GM19438 (cell line): ENCODE results near the gene PRM1.

Source experiments
- ATAC-seq: cut with Tn5 transposase; IDR thresholded peaks from one replicate; pipeline ENCODE4 v1.9.1; 2021; ENCODE audit warnings: low read depth; ENCODE audit not compliant: unreplicated experiment

The PRM1 gene

DNA sequence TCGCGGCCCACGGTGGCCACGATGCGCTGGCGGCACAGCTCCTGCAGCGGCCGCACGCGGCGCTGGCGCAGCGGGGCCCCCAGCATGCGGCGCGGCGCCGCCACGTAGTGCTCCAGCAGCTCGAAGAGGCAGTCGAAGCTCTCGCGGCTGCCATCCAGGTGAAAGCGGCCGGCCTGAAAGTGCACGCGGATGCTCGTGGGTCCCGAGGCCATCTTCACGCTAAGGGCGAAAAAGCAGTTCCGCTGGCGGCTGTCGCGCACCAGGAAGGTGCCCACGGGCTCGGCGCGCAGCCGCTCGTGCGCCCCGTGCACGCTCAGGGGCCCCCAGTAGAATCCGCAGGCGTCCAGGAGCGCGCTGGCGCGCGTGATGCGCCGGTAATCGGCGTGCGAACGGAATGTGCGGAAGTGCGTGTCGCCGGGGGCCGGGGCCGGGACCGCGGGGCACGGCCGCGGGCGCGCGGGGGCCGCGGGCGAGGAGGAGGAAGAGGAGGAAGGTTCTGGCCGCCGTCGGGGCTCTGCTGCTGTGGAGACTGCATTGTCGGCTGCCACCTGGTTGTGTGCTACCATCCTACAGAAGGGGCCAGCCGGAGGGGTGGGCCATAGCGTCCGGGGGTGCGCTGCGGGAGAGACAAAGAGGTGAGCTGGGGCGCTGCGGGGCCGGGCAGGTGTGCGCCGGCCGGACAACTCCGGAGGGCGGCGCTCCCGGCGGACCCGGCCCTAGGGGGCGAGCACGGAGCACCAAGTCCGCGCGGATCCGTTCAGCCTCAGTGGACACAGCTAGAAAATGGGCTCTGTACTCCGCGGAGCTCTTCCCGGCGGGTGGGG, 26.0 kb downstream of the PRM1 start:
- no peak for ATAC-seq

DNA sequence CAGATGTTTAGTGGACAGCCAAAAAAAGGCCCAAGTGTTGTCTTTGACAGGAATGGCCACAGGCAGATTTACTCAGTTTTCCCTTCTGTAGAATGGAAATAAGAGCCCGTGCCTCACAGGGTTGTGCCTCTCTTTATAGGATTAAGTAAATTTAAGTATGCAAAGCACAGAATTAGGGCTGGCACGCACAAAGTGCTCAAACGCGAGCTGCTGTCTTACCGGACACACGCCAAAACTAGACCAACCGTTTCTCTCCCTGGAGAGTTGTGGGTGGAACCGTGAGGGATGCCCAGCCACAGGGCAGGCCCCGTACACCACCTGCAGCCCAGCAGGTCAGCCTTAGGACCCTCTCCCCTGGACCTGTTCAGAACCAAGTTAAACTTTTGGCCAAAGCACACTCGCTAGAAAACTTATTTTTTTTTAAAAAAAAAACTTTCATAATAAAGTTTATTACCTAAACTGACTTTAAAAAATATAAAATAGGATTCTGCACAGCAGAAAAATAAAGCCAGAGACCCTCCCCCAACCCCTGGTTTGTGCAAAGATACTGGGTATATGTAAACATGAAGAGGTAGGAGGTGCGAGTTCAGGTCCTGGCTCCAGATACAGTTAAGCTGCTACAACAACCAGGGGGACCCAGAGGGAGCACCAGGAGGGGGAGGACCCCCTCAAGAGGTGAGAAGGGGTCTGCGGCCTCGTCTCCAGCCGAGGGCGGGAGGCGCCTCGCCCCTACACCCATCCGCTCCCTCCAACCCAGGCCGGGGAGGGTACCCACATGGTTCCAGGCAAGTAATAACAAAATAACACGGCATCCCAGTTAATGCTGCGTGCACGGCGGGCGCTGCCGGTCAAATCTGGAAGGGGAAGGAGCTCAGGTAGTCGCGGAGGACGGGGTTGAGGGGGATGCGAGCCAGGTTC, 26.9 kb downstream of the PRM1 start:
- ATAC-seq, result no peak

DNA sequence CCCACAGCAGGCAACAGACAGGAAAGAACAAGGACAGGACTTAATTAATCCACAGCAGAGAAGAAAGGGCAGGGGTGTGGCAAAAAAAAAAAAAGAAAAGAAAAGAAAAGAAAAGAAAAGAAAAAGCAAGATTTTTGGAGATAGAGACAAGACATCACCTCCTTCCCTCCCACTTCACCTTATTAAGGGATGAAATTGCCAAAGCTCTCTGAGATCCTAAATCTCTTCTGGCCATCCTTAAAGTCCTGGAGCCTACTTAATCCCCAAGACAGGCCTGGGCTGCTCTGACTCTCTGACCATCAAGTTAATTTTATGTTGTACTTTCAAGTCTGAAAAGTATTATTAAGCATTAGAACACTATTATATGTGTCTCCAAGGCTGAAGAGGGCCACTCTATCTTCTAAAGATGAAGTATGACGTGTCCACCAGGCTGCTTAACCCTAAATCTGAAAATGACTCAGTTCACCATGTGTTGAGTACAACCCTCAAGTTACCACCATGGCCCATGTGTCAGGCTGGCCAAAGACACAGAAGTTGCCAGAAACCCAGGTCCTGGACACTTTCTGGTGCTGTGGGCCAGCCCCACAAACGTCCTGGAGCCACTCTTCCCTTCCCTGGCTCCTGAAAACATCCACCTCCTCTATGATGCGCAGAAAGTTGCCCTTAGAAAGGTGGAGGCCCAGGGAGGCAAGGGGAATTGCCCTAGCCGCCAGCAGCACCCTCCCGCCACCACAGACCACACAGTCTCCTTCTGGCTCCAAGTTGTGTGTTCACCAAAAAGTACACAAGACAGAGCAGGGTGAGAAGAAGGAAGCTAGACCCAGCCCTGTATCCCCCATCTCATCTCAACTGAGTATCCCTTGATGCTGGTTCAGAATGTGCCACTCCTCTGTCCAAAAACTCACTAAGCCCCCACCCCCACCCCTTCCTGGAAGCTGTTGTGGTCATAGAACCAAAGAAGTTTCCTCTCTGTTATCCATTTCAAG, 27.8 kb downstream of the PRM1 start:
- no peak for ATAC-seq

DNA sequence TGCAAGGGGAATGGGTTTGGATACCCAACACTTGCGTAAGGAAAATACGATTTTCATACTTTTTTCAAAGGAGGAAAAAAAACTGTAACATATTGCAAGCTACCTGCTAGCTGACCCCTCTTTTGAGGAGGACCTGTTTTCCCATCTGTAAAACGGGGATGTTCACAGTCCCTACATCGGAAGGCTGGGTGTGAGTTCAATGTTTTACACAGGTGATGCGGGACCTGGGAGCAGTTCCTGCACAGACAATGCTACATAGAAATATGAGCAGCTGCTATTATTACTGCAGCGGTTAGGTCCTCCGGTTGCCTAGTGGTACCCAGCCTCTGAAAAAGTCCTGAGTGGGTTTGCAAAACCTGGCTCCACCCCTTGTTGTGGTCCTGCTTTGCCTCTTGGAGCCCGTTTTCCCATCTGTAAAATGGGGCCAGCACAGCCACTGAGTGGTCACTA, 28.6 kb downstream of the PRM1 start:
- ATAC-seq, result no peak

GRCh38 chr16:11251525-11252481, 29.3 kb downstream of the PRM1 start:
- ATAC-seq, result no peak

- ATAC-seq, result no peak
Observed at GRCh38 chr16:11250786-11251524, 30.2 kb downstream of the PRM1 start.

GRCh38 chr16:11250091-11250785, 30.9 kb downstream of the PRM1 start:
- ATAC-seq, result no peak

DNA sequence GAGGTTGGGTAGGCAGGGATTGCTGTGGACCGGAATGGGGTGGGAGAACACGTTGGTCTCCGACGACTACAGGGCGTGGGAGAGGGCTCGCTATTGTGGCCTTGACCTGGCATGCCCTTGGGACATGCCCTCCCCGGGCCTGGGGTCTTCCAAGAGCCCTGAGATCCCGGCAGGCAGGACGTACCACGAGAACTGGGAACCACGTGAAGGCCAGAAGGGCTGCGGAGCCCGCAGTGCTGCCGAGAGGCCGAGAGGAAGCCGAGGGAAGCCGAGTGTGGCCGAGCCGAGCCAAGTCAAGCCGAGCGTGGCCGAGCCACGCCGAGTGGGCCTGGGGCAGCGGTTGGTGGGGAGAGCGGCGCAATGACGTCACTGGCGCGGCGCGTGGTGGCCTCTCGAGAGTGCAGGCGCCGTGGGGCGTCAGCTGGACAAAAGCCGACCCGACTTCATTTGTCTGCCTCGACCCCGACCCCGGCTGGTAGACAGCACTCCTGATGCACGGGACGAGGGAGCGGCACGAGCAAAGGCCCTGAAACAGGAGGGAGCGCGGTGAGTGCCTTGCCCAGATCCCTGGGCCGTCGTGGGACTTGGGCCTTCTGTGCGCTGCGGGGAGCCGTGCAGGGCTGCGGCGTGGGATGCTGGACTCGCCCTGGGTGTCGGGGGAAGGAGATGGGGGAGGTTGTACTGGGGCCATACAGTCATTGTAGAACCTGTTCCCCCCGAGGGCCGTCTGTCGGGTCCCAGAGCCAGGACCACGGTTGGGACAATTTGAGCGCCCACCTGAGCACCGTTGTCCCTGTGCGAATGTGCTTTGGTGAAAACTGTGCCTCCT, 31.7 kb downstream of the PRM1 start:
- ATAC-seq, result no peak

- ATAC-seq, result no peak
Observed at GRCh38 chr16:11248133-11248532, 33.0 kb downstream of the PRM1 start.

DNA sequence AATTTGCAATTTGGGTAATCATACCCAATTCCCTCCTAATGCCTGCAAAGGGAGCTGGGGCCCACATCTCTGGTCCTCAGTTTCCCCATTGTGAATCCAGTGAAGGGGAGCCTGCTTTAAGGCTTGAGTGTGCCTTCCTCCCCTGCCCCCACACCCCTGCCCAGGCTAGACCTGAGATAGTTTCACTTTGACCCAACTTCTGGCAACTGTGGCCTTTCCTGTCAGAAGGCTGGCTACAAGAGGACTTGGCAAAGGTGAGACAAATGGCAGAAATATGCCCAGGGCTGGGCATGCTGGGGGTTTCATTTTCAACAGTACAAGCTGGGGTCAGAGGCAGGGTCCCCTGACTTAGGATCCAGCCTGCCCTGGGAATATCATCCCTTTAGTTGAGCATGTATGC, 35.1 kb downstream of the PRM1 start:
- ATAC-seq, result no peak

DNA sequence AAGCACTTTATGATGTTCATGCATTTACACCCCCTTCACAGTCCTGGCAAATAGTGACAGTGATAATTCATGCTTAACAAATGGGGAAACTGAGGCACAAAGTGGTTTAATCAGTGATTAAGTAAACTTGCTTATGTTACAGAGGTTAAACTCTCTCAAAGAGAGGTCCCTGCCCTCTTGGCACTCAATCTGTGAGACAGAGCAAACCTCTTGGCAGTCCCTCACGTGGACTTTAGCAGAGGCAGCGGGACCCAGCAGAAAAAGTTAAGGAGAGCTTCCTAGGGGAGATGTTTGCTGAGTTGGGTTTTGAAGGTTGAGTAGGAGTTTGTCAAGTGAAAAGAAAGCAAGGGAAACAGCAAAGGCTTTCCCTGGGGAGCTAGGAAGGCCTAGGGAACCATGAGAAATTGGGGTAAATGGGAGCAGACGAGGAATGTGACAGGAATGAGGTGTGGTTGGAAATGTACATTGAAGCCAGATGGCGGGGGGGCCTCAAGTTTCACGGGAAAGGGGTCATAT, 35.9 kb downstream of the PRM1 start:
- ATAC-seq, result no peak

- ATAC-seq, result no peak
Observed at GRCh38 chr16:11242658-11243057, 38.5 kb downstream of the PRM1 start.

- ATAC-seq, result no peak
Observed at GRCh38 chr16:11241480-11242204, 39.5 kb downstream of the PRM1 start.

- no peak for ATAC-seq
Observed at GRCh38 chr16:11240636-11241473, 40.3 kb downstream of the PRM1 start.
